Measurements from ENCODE around the gene HMCN2.

DNA sequence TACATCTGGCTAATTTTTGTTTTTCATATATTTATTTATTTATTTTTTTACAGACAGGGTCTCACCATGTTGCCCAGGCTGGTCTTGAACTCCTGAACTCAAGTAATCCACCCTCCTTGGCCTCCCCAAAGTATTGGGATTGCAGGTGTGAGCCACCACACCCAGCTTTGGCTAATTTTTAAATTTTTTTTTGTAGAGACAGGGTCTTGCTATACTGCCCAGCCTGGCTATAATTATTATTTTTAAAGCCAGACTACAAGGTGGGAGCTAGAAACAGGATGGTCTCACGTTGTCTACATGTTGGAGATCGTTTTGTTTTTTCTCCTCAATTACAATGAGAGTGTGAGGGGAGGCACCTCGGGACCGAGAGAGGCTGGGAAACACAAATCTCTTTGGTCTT, 203.0 kb downstream of the HMCN2 start:
- TF ChIP-seq POLR2A (IDR thresholded peaks at IDR 0.05; ENCODE audit: low read length), result no peak
- TF ChIP-seq GATA1 (IDR thresholded peaks at IDR 0.05; ENCODE audit: low read depth, low read length), result no peak

Data from erythroblast (primary cell).